H9 (cell line): ENCODE results near the gene COQ5. TPM values are rescaled to one million over a fixed set of nuclear protein-coding genes. Genes with fewer than 3 reads are reported as not detected.

ENCODE experiments used
- DNase-seq: peaks from one replicate; pipeline ENCODE4 v3.0.0-alpha.2; 2017
- H2AFZ ChIP-seq: one replicate; pipeline ENCODE4 v1.6.1; 2013; ENCODE audit warnings: mild to moderate bottlenecking, low read length, control low read depth, moderate library complexity
- H2AK5ac ChIP-seq: 2 replicates; pipeline ENCODE4 v1.6.1; 2013; ENCODE audit warnings: low read length, control low read depth, mixed read lengths; ENCODE audit not compliant: insufficient read length
- H2BK120ac ChIP-seq: one replicate; pipeline ENCODE4 v1.6.1; 2013; ENCODE audit warnings: low read depth, mild to moderate bottlenecking, low read length, control low read depth, inconsistent platforms; ENCODE audit not compliant: poor library complexity, severe bottlenecking
- H2BK12ac ChIP-seq: 2 replicates; pipeline ENCODE4 v1.6.1; 2013; ENCODE audit warnings: low read length, control low read depth, mixed read lengths, low read depth; ENCODE audit not compliant: insufficient read length
- H2BK15ac ChIP-seq: 2 replicates; pipeline ENCODE4 v1.6.1; 2013; ENCODE audit warnings: low read depth, low read length, control low read depth
- H2BK20ac ChIP-seq: one replicate; pipeline ENCODE4 v1.6.1; 2013; ENCODE audit warnings: low read depth, mild to moderate bottlenecking, low read length, control low read depth, inconsistent platforms; ENCODE audit not compliant: poor library complexity, severe bottlenecking
- H2BK5ac ChIP-seq: 2 replicates; pipeline ENCODE4 v1.6.1; 2013; ENCODE audit warnings: low read length, control low read depth, mixed read lengths; ENCODE audit not compliant: insufficient read length
- H3K14ac ChIP-seq: 2 replicates; pipeline ENCODE4 v1.6.1; 2013; ENCODE audit warnings: low read length, control low read depth; ENCODE audit not compliant: insufficient read depth
- H3K18ac ChIP-seq: 2 replicates; pipeline ENCODE4 v1.6.1; 2013; ENCODE audit warnings: low read depth, mild to moderate bottlenecking, mixed read lengths, low read length, control low read depth; ENCODE audit not compliant: insufficient read length
- H3K23ac ChIP-seq: 2 replicates; pipeline ENCODE4 v1.6.1; 2013; ENCODE audit warnings: low read length, control low read depth, mixed read lengths, low read depth; ENCODE audit not compliant: insufficient read length
- H3K23me2 ChIP-seq: 2 replicates; pipeline ENCODE4 v1.6.1; 2013; ENCODE audit warnings: low read depth, mild to moderate bottlenecking, mixed read lengths, low read length, control low read depth; ENCODE audit not compliant: insufficient read length, poor library complexity, severe bottlenecking
- H3K27ac ChIP-seq: 2 replicates; pipeline ENCODE4 v1.5.1; 2013; ENCODE audit warnings: low read length, control low read depth, mixed read lengths, low read depth; ENCODE audit not compliant: insufficient read length
- H3K27me3 ChIP-seq: 2 replicates; pipeline ENCODE4 v1.6.1; 2013; ENCODE audit warnings: low read length, control low read depth, inconsistent platforms; ENCODE audit not compliant: insufficient read depth
- H3K4ac ChIP-seq: 2 replicates; pipeline ENCODE4 v1.6.1; 2013; ENCODE audit warnings: low read depth, mild to moderate bottlenecking, control low read depth, inconsistent platforms, low read length, moderate library complexity
- H3K4me1 ChIP-seq: 2 replicates; pipeline ENCODE4 v1.6.1; 2013; ENCODE audit warnings: low read length, control low read depth, inconsistent platforms; ENCODE audit not compliant: insufficient read depth
- H3K4me2 ChIP-seq: 2 replicates; pipeline ENCODE4 v1.6.1; 2013; ENCODE audit warnings: low read length, control low read depth, mixed read lengths; ENCODE audit not compliant: insufficient read length, insufficient read depth
- H3K56ac ChIP-seq: 2 replicates; pipeline ENCODE4 v1.6.1; 2013; ENCODE audit warnings: low read depth, mild to moderate bottlenecking, mixed read lengths, low read length, control low read depth; ENCODE audit not compliant: insufficient read length
- H3K79me1 ChIP-seq: 2 replicates; pipeline ENCODE4 v1.6.1; 2013; ENCODE audit warnings: low read depth, mild to moderate bottlenecking, moderate library complexity, low read length, control low read depth, inconsistent platforms; ENCODE audit not compliant: insufficient read depth, poor library complexity, severe bottlenecking
- H3K79me2 ChIP-seq: 2 replicates; pipeline ENCODE4 v1.6.1; 2013; ENCODE audit warnings: low read length, control low read depth, inconsistent platforms; ENCODE audit not compliant: insufficient read depth
- H3K9ac ChIP-seq: 2 replicates; pipeline ENCODE4 v1.6.1; 2013; ENCODE audit warnings: low read length, control low read depth, mixed read lengths; ENCODE audit not compliant: insufficient read length; ENCODE audit errors: extremely low read depth
- H3K9me3 ChIP-seq: one replicate; pipeline ENCODE4 v1.6.1; 2013; ENCODE audit warnings: low read depth, low read length, inconsistent platforms; ENCODE audit not compliant: control insufficient read depth
- H3T11ph ChIP-seq: one replicate; pipeline ENCODE4 v1.6.1; 2013; ENCODE audit warnings: mild to moderate bottlenecking, low read length, control low read depth, inconsistent platforms
- H4K20me1 ChIP-seq: one replicate; pipeline ENCODE4 v1.6.1; 2013; ENCODE audit not compliant: control insufficient read depth, insufficient read length, insufficient read depth
- H4K5ac ChIP-seq: 2 replicates; pipeline ENCODE4 v1.6.1; 2013; ENCODE audit warnings: low read depth, mild to moderate bottlenecking, mixed read lengths, low read length, control low read depth; ENCODE audit not compliant: insufficient read length
- H4K8ac ChIP-seq: replicated peaks from 2 replicates; pipeline ENCODE4 v1.6.1; 2013; ENCODE audit warnings: low read length, control low read depth, mixed read lengths, low read depth; ENCODE audit not compliant: insufficient read length
- H4K91ac ChIP-seq: 2 replicates; pipeline ENCODE4 v1.6.1; 2013; ENCODE audit warnings: low read depth, mild to moderate bottlenecking, moderate library complexity, mixed read lengths, low read length, control low read depth; ENCODE audit not compliant: insufficient read length
- H3K27ac Mint-ChIP-seq, 3 experiments: 2 replicates in 2 of 3; 3 replicates in 1 of 3; pipeline ENCODE4 v1.8.0; 2020 to 2021; ENCODE audit warnings: mixed read lengths in 3 of 3, mild to moderate bottlenecking in 1 of 3, moderate library complexity in 1 of 3
- H3K27me3 Mint-ChIP-seq: 2 replicates; pipeline ENCODE4 v1.8.0; 2021; ENCODE audit warnings: low read depth, mild to moderate bottlenecking, moderate library complexity, mixed read lengths
- H3K36me3 Mint-ChIP-seq, 3 experiments: 2 replicates in 2 of 3; 3 replicates in 1 of 3; pipeline ENCODE4 v1.8.0; 2020 to 2021; ENCODE audit warnings: low read depth in 3 of 3, mixed read lengths in 3 of 3; ENCODE audit not compliant: insufficient read depth in 1 of 3
- H3K4me1 Mint-ChIP-seq, 2 experiments: 2 replicates each; pipeline ENCODE4 v1.8.0; 2020; ENCODE audit warnings: mixed read lengths in 2 of 2
- H3K4me3 Mint-ChIP-seq, 2 experiments: 2 replicates in 1 of 2; 3 replicates in 1 of 2; pipeline ENCODE4 v1.8.0; 2020 to 2021; ENCODE audit warnings: mild to moderate bottlenecking in 2 of 2, mixed read lengths in 2 of 2, moderate library complexity in 1 of 2
- H3K9me3 Mint-ChIP-seq, 2 experiments: 2 replicates in 1 of 2; 3 replicates in 1 of 2; pipeline ENCODE4 v1.8.0; 2020; ENCODE audit warnings: mild to moderate bottlenecking in 2 of 2, mixed read lengths in 2 of 2, moderate library complexity in 1 of 2
- CTCF ChIP-seq: fragments of 200-600 bp; sonication (generic); conservative IDR thresholded peaks from 3 replicates; pipeline ENCODE4 v1.8.0; 2021; ENCODE audit warnings: antibody characterized with exemption, mild to moderate bottlenecking
- WGBS: extraction: QIAGEN DNeasy Blood & Tissue Kit; methylation state at CpG from one replicate; pipeline ENCODE4 v1.1.7; 2013; ENCODE audit warnings: missing lambda C conversion rate, low lambda C conversion rate, mixed read lengths; ENCODE audit not compliant: insufficient read length; ENCODE audit errors: extremely low coverage; 5-methylcytosine and 5-hydroxymethylcytosine counted together
- total RNA-seq: library from RNA; stranded (reverse); gene quantifications from 2 replicates; pipeline ENCODE4 v1.2.1, GENCODE V29; 2021

The COQ5 gene
- total RNA-seq, 1 experiment from 2014 or later, result 34.8 TPM

- H3K4ac ChIP-seq, result no peak overlapping the region
- H2BK120ac ChIP-seq, result no peak overlapping the region
- H3K4me2 ChIP-seq, result peak overlapping the region; percentile 24
- no peak overlapping the region for H3K56ac ChIP-seq
- no peaks in the 10 kb centered on the region for H3K4me1 ChIP-seq
- Mint-ChIP-seq H3K4me3 (no peak overlapping the region), H3K27me3 (no peaks in the 10 kb centered on the region), H3K27ac (peak overlapping the region in 1 of 3 experiments; percentile 69; a peak in 2 of 7 replicates), H3K36me3 (peaks cover 12 to 39% (median 28%) of the 10 kb centered on the region in 3 experiments), H3K9me3 (no peaks in the 10 kb centered on the region), H3K4me1 (peaks cover 18 to 33% of the 10 kb centered on the region in 2 experiments)
- H3T11ph ChIP-seq, result no peak overlapping the region
- H4K91ac ChIP-seq, result no peak overlapping the region
- peaks cover 6% of the 10 kb centered on the region for H3K23me2 ChIP-seq
- peaks cover 2% of the 10 kb centered on the region for H4K20me1 ChIP-seq
- no peak overlapping the region for H3K23ac ChIP-seq
- no peaks in the 10 kb centered on the region for H3K79me1 ChIP-seq
- no peak overlapping the region for H2AK5ac ChIP-seq
- no peak overlapping the region for H2BK15ac ChIP-seq
- H2BK20ac ChIP-seq, result no peak overlapping the region
- H3K9me3 ChIP-seq, result no peaks in the 10 kb centered on the region
- WGBS, result no CpG with 5 or more reads among the region's 4 CpGs
- H3K9ac ChIP-seq, result peak overlapping the region; percentile 11
- H3K79me2 ChIP-seq, result peaks cover 46% of the 10 kb centered on the region; the same call in 1 of the 2 replicates
- H3K14ac ChIP-seq, result no peak overlapping the region
- no peak overlapping the region for H2AFZ ChIP-seq
- no peak overlapping the region for H4K8ac ChIP-seq
- H2BK12ac ChIP-seq, result no peak overlapping the region
- no peak overlapping the region for H3K18ac ChIP-seq
- DNase-seq, result no peak
- no peak for TF ChIP-seq CTCF
- no peak overlapping the region for H3K27ac ChIP-seq
- H2BK5ac ChIP-seq, result no peak overlapping the region
- H3K27me3 ChIP-seq, result no peaks in the 10 kb centered on the region
- no peak overlapping the region for H4K5ac ChIP-seq
These were observed 8.9 kb upstream of the COQ5 start for GRCh38 chr12:120537856-120538220.
